Activated CD8-positive, alpha-beta T cell treated with anti-CD3 and anti-CD28 coated beads, Interleukin-2, amount 10 ng/mL, durations not matched to agents 7 days and 5 days (primary cell): ENCODE results near the gene GALNS. TPM values are rescaled to one million over a fixed set of nuclear protein-coding genes. Genes with fewer than 3 reads are reported as not detected.

Experiments used
- ATAC-seq: fragments of 150-1000 bp; cut with Tn5 transposase; one replicate; pipeline ENCODE4 v1.10.0; 2021; ENCODE audit warnings: moderate library complexity
- CTCF ChIA-PET: fragments of 350-600 bp; sonication (Branson Sonifier 250); formaldehyde crosslinking; loops from one replicate; lab custom pipeline; 2021; ENCODE audit warnings: antibody characterized with exemption; lab: Charles Lee
- POLR2A ChIA-PET: fragments of 350-600 bp; sonication (Branson Sonifier 250); formaldehyde crosslinking; loops from one replicate; lab custom pipeline; 2021; ENCODE audit warnings: antibody characterized with exemption; lab: Charles Lee
- DNase-seq: peaks from one replicate; pipeline ENCODE4 v3.0.0-alpha.2; 2020
- H3K27ac Mint-ChIP-seq: one replicate; pipeline ENCODE4 v1.8.0; 2021; ENCODE audit warnings: mild to moderate bottlenecking, mixed read lengths
- H3K27me3 Mint-ChIP-seq: one replicate; pipeline ENCODE4 v1.8.0; 2021; ENCODE audit warnings: low read depth, mixed read lengths
- H3K36me3 Mint-ChIP-seq: one replicate; pipeline ENCODE4 v1.8.0; 2021; ENCODE audit warnings: low read depth, mixed read lengths
- H3K4me1 Mint-ChIP-seq: one replicate; pipeline ENCODE4 v1.8.0; 2021; ENCODE audit warnings: low read depth, mixed read lengths
- H3K4me3 Mint-ChIP-seq: one replicate; pipeline ENCODE4 v1.8.0; 2021; ENCODE audit warnings: mild to moderate bottlenecking, mixed read lengths
- H3K9me3 Mint-ChIP-seq: one replicate; pipeline ENCODE4 v1.8.0; 2022; ENCODE audit warnings: mixed read lengths; ENCODE audit not compliant: insufficient read depth
- total RNA-seq, 2 experiments: library from RNA; stranded (reverse); gene quantifications; one replicate each; pipeline ENCODE4 v1.2.3, GENCODE V29; 2021

GALNS gene
- total RNA-seq, 2 experiments from 2014 or later, result 31.1 to 33.3 TPM

DNA sequence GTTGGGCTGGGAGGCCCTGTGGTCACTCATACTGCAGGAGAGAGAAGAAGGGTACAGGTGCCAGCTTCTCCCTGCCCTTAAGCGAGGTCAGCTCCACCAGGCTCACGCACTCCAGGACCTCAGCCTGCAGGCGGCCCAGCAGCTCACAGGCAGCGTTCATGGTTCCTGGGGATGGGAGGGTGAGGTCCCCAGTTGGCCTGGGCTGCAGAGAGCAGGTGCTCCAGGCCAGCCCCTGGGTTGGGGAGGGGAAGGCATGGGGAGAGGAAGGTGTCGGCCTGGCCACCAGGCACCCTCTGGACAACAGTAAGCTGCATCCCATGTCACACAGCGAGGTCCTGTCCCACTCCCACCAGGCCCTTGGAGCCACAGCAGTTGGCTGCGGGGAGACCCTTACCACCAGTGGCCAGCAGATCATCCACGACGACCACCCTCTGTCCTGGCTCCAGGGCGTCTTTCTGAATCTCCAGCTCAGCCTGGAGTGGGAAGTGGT is 47.0 kb downstream of the GALNS start:
- no peak for DNase-seq
- Mint-ChIP-seq H3K27ac (peak overlapping the region; percentile 93), H3K36me3 (peaks cover 44% of the 10 kb centered on the region), H3K4me3 (peak overlapping the region; percentile 85), H3K27me3 (no peaks in the 10 kb centered on the region), H3K9me3 (no peaks in the 10 kb centered on the region), H3K4me1 (peaks cover 41% of the 10 kb centered on the region)
- CTCF ChIA-PET, result interaction anchor here (0.8 to 5.5 kb wide), 4 partner anchors 48 to 407 kb away, joined by 3 to 42 read pairs (median 6); partner anchors contain the start of genes GALNS and TRAPPC2L
- ATAC-seq, result no peak
- POLR2A ChIA-PET, result interaction anchor here (0.9 to 4.2 kb wide), 8 partner anchors 10 to 288 kb away, joined by 3 to 27 read pairs (median 5); partner anchors contain the start of genes GALNS and TRAPPC2L

DNA sequence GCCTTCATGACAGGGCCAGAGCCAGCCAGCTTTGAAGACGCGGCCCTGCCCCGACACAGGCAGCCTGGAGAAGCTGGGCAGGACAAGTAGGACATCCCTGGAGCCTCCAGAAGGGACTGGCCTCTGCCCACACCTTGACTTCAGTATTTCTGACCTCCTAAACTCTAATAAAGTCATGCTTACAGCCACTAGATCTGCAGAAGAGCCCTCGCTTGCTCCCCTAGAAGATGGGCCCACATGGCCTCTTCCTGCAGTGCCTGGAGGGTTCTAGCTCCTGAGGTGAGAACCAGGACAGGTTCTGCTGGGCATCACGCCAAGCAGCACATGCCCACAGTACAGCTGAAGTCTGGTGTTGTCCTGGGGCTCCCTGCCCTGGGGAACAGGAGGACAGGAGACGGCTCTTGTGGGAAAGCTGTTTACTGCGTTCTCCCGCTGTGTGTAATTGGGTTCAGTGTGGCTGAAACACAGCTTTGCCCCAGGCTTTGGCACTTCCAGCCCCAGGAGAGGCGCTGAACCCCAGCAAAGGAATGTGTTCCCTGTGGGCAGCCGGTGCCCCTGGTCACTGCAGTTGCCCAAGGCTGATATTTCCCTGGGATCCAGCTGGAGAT is 47.6 kb downstream of the GALNS start:
- peak overlapping the region; percentile 43 for H3K4me3 Mint-ChIP-seq
- ChIA-PET POLR2A (interaction anchor here (0.9 to 4.2 kb wide), 6 partner anchors 9 to 288 kb away, joined by 3 to 27 read pairs (median 4); partner anchors contain the start of genes GALNS and TRAPPC2L), CTCF (interaction anchor here (2.5 to 5.5 kb wide), 2 partner anchors 49 to 66 kb away, joined by 7 to 42 read pairs; partner anchors contain the start of genes GALNS and TRAPPC2L)
- H3K27ac Mint-ChIP-seq, result peak overlapping the region; percentile 10
- ATAC-seq (no peak), DNase-seq (no peak)
- peaks cover 41% of the 10 kb centered on the region for H3K4me1 Mint-ChIP-seq
- peaks cover 48% of the 10 kb centered on the region for H3K36me3 Mint-ChIP-seq
- H3K27me3 Mint-ChIP-seq, result no peaks in the 10 kb centered on the region
- no peaks in the 10 kb centered on the region for H3K9me3 Mint-ChIP-seq

DNA sequence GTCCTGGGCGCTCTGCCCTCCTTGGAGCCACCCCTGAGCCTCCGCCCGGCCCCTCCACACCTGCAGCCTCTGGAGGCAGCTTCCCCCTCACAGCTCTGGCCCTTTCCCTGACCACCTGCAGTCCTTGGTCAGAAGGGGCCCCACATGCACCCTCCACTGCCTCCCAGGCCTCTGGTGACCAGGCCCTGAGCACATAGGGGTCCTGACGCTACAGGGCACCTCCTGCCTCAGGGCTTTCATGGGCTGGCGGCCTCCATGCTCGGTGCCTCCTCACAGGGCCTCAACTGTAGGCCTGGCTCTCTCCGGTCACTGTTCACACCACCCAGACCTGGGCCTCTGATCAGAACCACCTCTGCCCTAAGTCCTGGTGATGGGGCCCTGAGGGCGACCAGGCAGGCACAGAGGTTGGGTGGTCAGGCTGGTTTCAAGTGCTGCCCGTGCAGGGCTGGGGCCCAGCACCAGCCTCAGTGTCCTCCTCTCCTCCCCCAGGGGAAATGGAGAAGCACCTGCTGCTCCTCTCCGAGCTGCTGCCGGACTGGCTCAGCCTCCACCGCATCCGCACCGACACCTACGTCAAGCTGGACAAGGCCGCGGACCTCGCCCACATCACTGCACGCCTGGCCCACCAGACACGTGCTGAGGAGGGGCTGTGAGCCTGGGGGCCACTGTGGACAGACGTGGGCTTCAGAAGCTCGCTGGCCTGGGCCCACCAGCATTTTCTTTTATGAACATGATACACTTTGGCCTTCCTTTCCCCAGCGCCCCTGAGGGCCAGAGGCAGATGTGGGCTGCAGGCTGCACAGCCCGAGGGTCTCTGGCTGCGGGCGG is 48.9 kb downstream of the GALNS start:
- POLR2A ChIA-PET, result no interaction called here
- ATAC-seq, result no peak

DNA sequence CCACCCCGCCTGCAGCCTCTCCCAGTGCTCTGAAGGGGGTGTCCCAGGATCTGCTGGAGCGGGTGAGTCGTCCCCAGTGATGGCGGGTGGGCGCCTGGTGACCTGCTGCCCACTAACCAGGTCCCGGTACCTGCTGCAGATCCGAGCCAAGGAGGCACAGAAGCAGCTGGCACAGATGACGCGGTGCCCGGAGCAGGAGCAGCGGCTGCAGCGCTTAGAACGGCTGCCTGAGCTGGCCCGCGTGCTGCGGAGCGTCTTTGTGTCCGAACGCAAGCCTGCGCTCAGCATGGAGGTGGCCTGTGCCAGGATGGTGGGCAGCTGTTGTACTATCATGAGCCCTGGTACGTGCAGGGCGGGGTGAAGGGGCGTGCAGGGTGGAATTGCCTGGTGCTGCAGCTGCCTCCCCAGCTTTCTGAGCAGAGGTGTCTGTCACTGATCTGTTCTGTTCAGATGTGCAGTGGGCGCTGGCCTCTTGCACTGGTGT is 49.6 kb downstream of the GALNS start:
- ChIA-PET CTCF (no interaction called here), POLR2A (no interaction called here)
- Mint-ChIP-seq H3K9me3 (no peaks in the 10 kb centered on the region), H3K4me1 (peaks cover 36% of the 10 kb centered on the region), H3K27me3 (no peaks in the 10 kb centered on the region), H3K27ac (no peak overlapping the region), H3K4me3 (peak overlapping the region; percentile 15), H3K36me3 (peaks cover 49% of the 10 kb centered on the region)
- no peak for DNase-seq
- ATAC-seq, result no peak

More for the DNA sequence above, 48.9 kb downstream of the GALNS start:
- peak overlapping the region; percentile 57 for H3K27ac Mint-ChIP-seq
- CTCF ChIA-PET, result no interaction called here
- DNase-seq, result no peak
- peak overlapping the region; percentile 25 for H3K4me3 Mint-ChIP-seq
- H3K9me3 Mint-ChIP-seq, result no peaks in the 10 kb centered on the region
- H3K4me1 Mint-ChIP-seq, result peaks cover 37% of the 10 kb centered on the region
- H3K36me3 Mint-ChIP-seq, result peaks cover 49% of the 10 kb centered on the region
- no peaks in the 10 kb centered on the region for H3K27me3 Mint-ChIP-seq

DNA sequence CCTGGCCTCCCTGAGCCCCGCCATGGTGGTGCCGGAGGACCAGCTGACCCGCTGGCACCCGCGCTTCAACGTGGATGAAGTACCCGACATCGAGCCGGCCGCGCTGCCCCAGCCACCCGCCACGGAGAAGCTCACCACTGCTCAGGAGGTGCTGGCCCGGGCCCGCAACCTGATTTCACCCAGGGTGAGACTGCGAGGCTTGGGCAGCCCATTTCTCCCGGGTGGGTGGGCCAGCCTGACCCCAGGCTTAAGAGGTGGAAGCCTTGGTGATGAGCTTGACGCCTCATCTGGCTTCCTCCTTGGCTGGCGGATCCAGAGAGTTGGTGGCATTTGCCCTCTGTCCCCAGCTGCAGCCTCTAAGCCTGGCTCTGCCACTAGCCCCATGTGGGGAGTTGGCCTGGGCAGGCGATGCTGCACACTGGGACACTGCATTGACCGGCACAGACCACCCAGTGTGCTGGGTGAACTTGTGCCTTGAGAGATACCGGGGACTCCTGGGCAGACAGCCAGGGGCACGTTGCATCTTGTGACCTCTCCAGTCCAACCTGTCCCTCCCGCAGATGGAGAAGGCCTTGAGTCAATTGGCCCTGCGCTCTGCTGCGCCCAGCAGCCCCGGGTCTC is 50.1 kb downstream of the GALNS start:
- ATAC-seq (no peak), DNase-seq (no peak)
- ChIA-PET POLR2A (interaction anchor here (1.3 kb wide), 1 partner anchor 10 kb away, joined by 5 read pairs; no protein-coding TSS in a partner anchor), CTCF (no interaction called here)
- Mint-ChIP-seq H3K27me3 (no peaks in the 10 kb centered on the region), H3K36me3 (peaks cover 49% of the 10 kb centered on the region), H3K9me3 (no peaks in the 10 kb centered on the region), H3K4me1 (peaks cover 38% of the 10 kb centered on the region), H3K4me3 (peak overlapping the region; percentile 38), H3K27ac (no peak overlapping the region)

DNA sequence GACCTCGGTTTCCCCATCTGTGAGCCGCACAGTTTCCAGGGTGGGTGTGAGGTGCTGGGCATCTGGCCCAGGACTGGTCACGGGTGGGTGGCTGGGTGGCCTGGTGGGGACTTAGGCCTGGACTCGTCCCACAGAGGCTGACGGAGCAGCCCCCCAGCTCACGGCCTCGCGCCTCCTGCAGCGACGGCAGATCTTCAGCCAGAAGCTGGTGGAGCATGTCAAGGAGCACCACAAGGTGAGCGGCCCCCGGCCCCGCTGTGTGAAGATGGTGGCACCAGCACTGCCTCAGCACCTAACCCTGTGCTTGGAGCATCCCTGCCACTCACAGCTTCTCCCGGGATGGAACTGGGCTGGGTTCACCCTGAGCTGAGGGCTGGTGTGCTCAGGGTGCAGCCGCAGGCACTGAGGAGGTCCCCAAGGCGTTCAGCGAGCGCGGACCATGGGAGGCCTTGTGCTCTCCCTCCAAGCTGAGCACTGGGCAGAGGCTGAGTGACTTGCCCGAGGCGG is 50.8 kb downstream of the GALNS start:
- no peak for DNase-seq
- Mint-ChIP-seq H3K27ac (peak overlapping the region; percentile 61), H3K27me3 (no peaks in the 10 kb centered on the region), H3K9me3 (no peaks in the 10 kb centered on the region), H3K36me3 (peaks cover 54% of the 10 kb centered on the region), H3K4me1 (peaks cover 43% of the 10 kb centered on the region), H3K4me3 (peak overlapping the region; percentile 38)
- ChIA-PET CTCF (no interaction called here), POLR2A (interaction anchor here (1.3 kb wide), 1 partner anchor 10 kb away, joined by 5 read pairs; no protein-coding TSS in a partner anchor)
- ATAC-seq, result no peak

DNA sequence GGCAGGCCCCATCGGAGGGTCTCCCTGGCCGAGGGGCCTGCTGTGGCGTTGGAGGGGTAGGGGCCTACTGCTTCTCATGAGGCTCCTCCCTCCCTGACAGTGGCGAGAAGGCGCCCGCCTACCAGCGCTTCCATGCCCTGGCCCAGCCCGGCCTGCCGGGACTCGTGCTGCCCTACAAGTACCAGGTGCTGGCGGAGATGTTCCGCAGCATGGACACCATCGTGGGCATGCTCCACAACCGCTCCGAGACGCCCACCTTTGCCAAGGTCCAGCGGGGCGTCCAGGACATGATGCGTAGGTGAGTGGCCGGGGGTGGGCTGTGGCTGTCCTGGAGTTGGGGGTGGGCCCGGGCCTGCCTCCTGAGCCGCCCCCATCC is 51.4 kb downstream of the GALNS start:
- ChIA-PET CTCF (no interaction called here), POLR2A (interaction anchor here (1.3 to 1.4 kb wide), 2 partner anchors 8 to 9 kb away, joined by 3 to 5 read pairs; no protein-coding TSS in a partner anchor)
- H3K4me1 Mint-ChIP-seq, result peaks cover 45% of the 10 kb centered on the region
- ATAC-seq, result no peak
- H3K27me3 Mint-ChIP-seq, result no peaks in the 10 kb centered on the region
- no peak for DNase-seq
- no peak overlapping the region for H3K27ac Mint-ChIP-seq
- no peaks in the 10 kb centered on the region for H3K9me3 Mint-ChIP-seq
- H3K4me3 Mint-ChIP-seq, result peak overlapping the region; percentile 82
- peaks cover 57% of the 10 kb centered on the region for H3K36me3 Mint-ChIP-seq

DNA sequence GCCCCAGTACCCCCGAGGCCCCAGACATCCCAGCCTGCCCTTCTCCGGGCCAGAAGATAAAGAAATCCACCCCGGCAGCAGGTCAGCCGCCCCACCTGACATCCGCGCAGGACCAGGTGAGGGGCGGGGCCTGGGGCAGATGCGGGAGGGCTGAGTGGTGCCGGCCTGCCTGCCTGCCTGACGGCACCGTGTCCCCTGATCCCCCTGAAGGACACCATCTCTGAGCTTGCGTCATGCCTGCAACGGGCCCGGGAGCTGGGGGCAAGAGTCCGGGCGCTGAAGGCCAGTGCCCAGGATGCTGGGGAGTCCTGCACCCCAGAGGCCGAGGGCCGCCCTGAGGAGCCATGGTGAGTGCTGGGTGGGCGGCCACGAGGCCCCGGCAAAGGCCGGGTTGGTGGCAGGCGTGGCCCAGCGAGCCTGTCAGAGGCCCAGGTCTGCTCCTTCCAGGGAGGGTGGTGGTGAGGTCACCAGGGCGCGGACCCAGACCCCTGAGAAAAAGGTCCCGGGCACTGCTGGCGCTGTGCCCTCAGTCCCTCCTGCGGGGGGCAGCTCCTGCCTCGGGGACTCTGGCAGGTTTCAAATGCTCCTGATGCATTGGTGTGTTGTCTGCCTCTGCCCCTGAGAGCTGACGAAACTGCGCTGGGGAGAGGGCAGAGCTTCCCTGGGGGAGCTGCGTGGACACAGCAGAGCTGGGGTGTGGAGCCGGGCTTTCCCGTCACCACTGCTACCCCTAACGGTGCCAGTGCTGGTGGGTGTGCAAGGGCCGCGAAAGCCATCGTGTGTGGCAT is 52.0 kb downstream of the GALNS start:
- ChIA-PET CTCF (no interaction called here), POLR2A (interaction anchor here (1.0 to 1.4 kb wide), 2 partner anchors 9 to 12 kb away, joined by 3 read pairs; no protein-coding TSS in a partner anchor)
- Mint-ChIP-seq H3K36me3 (peaks cover 55% of the 10 kb centered on the region), H3K27ac (peak overlapping the region; percentile 77), H3K4me1 (peaks cover 45% of the 10 kb centered on the region), H3K4me3 (peak overlapping the region; percentile 82), H3K27me3 (no peaks in the 10 kb centered on the region), H3K9me3 (no peaks in the 10 kb centered on the region)
- peak; percentile 27 for ATAC-seq
- peak; percentile 67 for DNase-seq

DNA sequence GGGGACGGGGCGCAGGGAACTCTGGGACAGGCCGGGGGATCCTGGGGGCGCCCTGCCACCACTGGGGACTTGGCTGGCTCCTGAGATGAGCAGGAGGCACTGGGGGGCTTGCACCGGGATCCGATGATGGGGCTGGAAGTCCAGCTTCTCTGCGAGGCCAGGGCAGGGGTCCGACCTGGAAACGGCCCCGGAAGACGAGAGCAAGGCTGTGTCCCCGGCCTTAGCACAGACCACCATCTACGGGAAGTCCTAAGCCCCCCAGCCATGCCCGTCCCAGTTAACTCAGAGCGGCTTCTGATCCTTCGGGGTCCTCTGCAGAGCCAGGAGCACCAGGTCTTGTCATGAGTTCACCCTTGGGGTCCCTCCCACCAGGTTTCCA is 52.6 kb downstream of the GALNS start:
- Mint-ChIP-seq H3K36me3 (peaks cover 50% of the 10 kb centered on the region), H3K27me3 (no peaks in the 10 kb centered on the region), H3K4me3 (peak overlapping the region; percentile 82), H3K27ac (peak overlapping the region; percentile 77), H3K9me3 (no peaks in the 10 kb centered on the region), H3K4me1 (peaks cover 46% of the 10 kb centered on the region)
- ChIA-PET CTCF (no interaction called here), POLR2A (interaction anchor here (1.0 to 2.0 kb wide), 3 partner anchors 9 to 23 kb away, joined by 3 to 12 read pairs (median 3); no protein-coding TSS in a partner anchor)
- DNase-seq, result no peak
- no peak for ATAC-seq

DNA sequence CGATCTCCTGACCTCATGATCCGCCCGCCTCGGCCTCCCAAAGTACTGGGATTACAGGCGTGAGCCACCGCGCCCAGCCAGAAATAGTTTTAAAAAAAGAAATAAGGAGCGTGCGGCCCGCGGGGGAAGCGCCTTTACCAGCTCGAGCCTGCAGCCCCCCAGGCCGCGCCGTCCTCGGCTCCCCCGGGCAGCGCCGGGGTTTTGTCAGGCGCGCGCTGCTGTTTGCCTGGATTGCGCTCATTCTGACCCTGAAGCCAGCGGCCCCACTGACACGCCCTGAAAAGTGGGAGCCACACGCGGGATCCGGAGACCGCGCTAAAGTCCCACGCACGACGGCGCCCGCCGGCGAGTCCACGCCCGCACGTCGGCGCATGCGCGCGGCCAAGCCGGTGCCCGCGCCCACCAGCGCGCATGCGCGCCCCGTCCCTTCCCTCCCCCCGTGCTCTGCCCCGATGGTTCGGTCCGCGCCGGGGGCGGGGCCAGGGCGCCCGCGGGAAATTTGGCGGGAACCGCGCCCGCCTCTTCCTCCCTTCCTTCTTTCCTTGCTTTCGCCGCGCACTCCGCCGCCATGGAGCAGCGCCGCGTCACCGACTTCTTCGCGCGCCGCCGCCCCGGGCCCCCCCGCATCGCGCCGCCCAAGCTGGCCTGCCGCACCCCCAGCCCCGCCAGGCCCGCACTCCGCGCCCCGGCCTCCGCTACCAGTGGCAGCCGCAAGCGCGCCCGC is 53.3 kb downstream of the GALNS start, which contains the start of gene CDT1:
TSS of gene CDT1 (plus strand) at position 526 of the 724 bp plus-strand sequence. CDS start at position 569, 43 bp downstream.
- peaks cover 48% of the 10 kb centered on the region for H3K4me1 Mint-ChIP-seq
- ChIA-PET POLR2A (interaction anchor here (1.2 to 2.0 kb wide), 3 partner anchors 9 to 22 kb away, joined by 4 to 12 read pairs (median 9); partner anchors contain the start of gene APRT), CTCF (interaction anchor here (0.9 to 1.1 kb wide), 4 partner anchors 9 to 100 kb away, joined by 3 to 4 read pairs (median 4); no protein-coding TSS in a partner anchor)
- H3K36me3 Mint-ChIP-seq, result peaks cover 46% of the 10 kb centered on the region
- DNase-seq (peak; percentile 86), ATAC-seq (peak; percentile 59)
- H3K9me3 Mint-ChIP-seq, result no peaks in the 10 kb centered on the region
- H3K27ac Mint-ChIP-seq, result peak within 1 kb of the TSS; percentile 93
- peak within 1 kb of the TSS; percentile 82 for H3K4me3 Mint-ChIP-seq
- no peaks in the 10 kb centered on the region for H3K27me3 Mint-ChIP-seq
